ENCODE measurements around the gene PPID. TPM values are rescaled to one million over a fixed set of nuclear protein-coding genes. Genes with fewer than 3 reads are reported as not detected.

The PPID gene
- total RNA-seq, 2 donors from 2014 or later, result 38.9 to 40.3 TPM

DNA sequence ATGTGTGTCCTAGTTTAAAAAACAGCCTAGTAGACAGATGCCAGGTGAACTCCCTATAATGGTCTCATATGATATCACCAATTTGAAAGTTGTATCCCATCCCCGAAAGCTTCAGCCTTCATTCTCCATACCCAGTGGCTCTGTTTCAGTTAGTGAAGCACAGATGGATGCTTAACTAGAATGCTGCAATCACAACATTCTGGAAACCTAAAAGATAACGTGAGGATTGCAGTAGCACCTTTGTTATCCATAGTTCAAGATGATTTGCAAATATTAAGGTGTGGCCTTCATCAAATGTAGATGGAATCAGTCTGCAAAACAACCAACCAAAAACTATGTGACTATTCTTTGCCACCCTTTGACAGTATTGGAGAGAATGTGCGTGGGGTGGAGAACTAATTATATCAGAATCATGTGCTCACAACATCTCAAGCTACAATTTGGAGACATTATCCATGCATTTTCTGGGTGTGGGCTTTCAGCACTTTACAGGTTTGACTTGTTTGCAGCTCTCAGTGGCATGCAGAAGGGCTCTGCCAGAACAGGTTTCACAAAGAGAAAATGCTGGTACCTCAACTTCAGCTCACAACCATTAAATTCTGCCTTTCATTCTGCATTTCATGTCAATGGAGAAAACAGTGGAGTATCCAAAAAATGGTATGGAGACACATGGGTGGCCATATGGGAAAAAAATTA, 18.3 kb upstream of the PPID start:
- H3K4me1 Mint-ChIP-seq, result no peaks in the 10 kb centered on the region
- no peak overlapping the region for H3K4me3 Mint-ChIP-seq
- H3K27me3 Mint-ChIP-seq (ENCODE audit: insufficient read depth), result no peaks in the 10 kb centered on the region
- H3K27ac Mint-ChIP-seq, result no peak overlapping the region
- no peaks in the 10 kb centered on the region for H3K36me3 Mint-ChIP-seq (ENCODE audit: low read depth)
- H3K9me3 Mint-ChIP-seq, result peaks cover 9% of the 10 kb centered on the region
- DNase-seq, result no peak
- Histone ChIP-seq H3K9me3 (ENCODE audit: control insufficient read depth, low read length) (peaks cover 7% of the 10 kb centered on the region), H3K27me3 (ENCODE audit: control insufficient read depth, insufficient read depth, low read length, poor library complexity, severe bottlenecking) (no peaks in the 10 kb centered on the region), H3K4me1 (ENCODE audit: control insufficient read depth, insufficient read depth, low read length) (no peaks in the 10 kb centered on the region), H3K27ac (ENCODE audit: low read depth, low read length) (no peak overlapping the region), H3K9ac (ENCODE audit: extremely low read depth, low read length, poor library complexity, severe bottlenecking) (no peak overlapping the region), H3K4me3 (ENCODE audit: low read length) (no peak overlapping the region), H3K36me3 (ENCODE audit: control insufficient read depth, insufficient read depth, low read length) (no peaks in the 10 kb centered on the region)
- WGBS, 2 experiments (ENCODE audit: insufficient coverage in 1 of 2, insufficient read length in 1 of 2), result 80 to 90% methylated on average over 2 to 3 of the region's 3 CpGs
- no peak for TF ChIP-seq CTCF (conservative IDR thresholded peaks at IDR 0.05)

GRCh38 chr4:158739600-158739999, 16.4 kb upstream of the PPID start:
- Histone ChIP-seq H3K36me3 (ENCODE audit: control insufficient read depth, insufficient read depth, low read length) (no peaks in the 10 kb centered on the region), H3K9me3 (ENCODE audit: control insufficient read depth, low read length) (peaks cover 5% of the 10 kb centered on the region), H3K4me3 (ENCODE audit: low read length) (no peak overlapping the region), H3K27me3 (ENCODE audit: control insufficient read depth, insufficient read depth, low read length, poor library complexity, severe bottlenecking) (no peaks in the 10 kb centered on the region), H3K9ac (ENCODE audit: extremely low read depth, low read length, poor library complexity, severe bottlenecking) (no peak overlapping the region), H3K4me1 (ENCODE audit: control insufficient read depth, insufficient read depth, low read length) (no peaks in the 10 kb centered on the region), H3K27ac (ENCODE audit: low read depth, low read length) (no peak overlapping the region)
- 86 to 100% methylated on average over 2 of the region's 2 CpGs for WGBS, 2 experiments (ENCODE audit: insufficient coverage in 1 of 2, insufficient read length in 1 of 2)
- DNase-seq, result no peak
- Mint-ChIP-seq H3K9me3 (no peaks in the 10 kb centered on the region), H3K27me3 (ENCODE audit: insufficient read depth) (no peaks in the 10 kb centered on the region), H3K36me3 (ENCODE audit: low read depth) (no peaks in the 10 kb centered on the region), H3K4me3 (no peak overlapping the region), H3K4me1 (no peaks in the 10 kb centered on the region), H3K27ac (no peak overlapping the region)
- TF ChIP-seq CTCF (conservative IDR thresholded peaks at IDR 0.05), result no peak

DNA sequence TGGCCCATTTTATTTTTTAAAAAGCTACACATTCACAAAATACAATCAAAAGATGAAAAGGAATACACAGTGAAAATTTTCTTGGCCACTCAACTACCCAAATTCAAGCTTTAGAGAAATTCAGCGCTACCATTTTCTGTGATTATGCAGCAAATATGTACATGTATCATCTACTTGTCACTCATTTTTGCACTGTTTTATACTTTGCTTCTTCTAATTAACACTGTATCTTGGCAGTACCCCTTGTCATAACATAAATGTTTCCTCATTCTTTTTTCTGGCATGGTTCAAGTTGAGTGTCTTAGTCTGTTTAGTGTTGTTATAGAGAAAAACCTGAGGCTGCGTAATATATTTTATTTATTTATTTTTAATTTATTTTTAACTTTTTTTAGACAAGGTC, 15.7 kb upstream of the PPID start:
- no peak overlapping the region for H3K27ac Mint-ChIP-seq
- H3K4me1 Mint-ChIP-seq, result no peaks in the 10 kb centered on the region
- Histone ChIP-seq H3K9me3 (ENCODE audit: control insufficient read depth, low read length) (no peaks in the 10 kb centered on the region), H3K4me1 (ENCODE audit: control insufficient read depth, insufficient read depth, low read length) (no peaks in the 10 kb centered on the region), H3K36me3 (ENCODE audit: control insufficient read depth, insufficient read depth, low read length) (no peaks in the 10 kb centered on the region), H3K27me3 (ENCODE audit: control insufficient read depth, insufficient read depth, low read length, poor library complexity, severe bottlenecking) (no peaks in the 10 kb centered on the region), H3K4me3 (ENCODE audit: low read length) (no peak overlapping the region), H3K27ac (ENCODE audit: low read depth, low read length) (no peak overlapping the region), H3K9ac (ENCODE audit: extremely low read depth, low read length, poor library complexity, severe bottlenecking) (no peak overlapping the region)
- no peaks in the 10 kb centered on the region for H3K27me3 Mint-ChIP-seq (ENCODE audit: insufficient read depth)
- H3K4me3 Mint-ChIP-seq, result no peak overlapping the region
- no peak for TF ChIP-seq CTCF (conservative IDR thresholded peaks at IDR 0.05)
- H3K9me3 Mint-ChIP-seq, result no peaks in the 10 kb centered on the region
- H3K36me3 Mint-ChIP-seq (ENCODE audit: low read depth), result no peaks in the 10 kb centered on the region
- WGBS, 2 experiments (ENCODE audit: insufficient coverage in 1 of 2, insufficient read length in 1 of 2), result 100% methylated on average over 1 of the region's 2 CpGs
- DNase-seq, result no peak
